ENCODE results near the gene SPON1. TPM values are rescaled to one million over a fixed set of nuclear protein-coding genes. Genes with fewer than 3 reads are reported as not detected.

SPON1 gene
- total RNA-seq, 1 experiment from 2014 or later: 0.20 TPM

DNA sequence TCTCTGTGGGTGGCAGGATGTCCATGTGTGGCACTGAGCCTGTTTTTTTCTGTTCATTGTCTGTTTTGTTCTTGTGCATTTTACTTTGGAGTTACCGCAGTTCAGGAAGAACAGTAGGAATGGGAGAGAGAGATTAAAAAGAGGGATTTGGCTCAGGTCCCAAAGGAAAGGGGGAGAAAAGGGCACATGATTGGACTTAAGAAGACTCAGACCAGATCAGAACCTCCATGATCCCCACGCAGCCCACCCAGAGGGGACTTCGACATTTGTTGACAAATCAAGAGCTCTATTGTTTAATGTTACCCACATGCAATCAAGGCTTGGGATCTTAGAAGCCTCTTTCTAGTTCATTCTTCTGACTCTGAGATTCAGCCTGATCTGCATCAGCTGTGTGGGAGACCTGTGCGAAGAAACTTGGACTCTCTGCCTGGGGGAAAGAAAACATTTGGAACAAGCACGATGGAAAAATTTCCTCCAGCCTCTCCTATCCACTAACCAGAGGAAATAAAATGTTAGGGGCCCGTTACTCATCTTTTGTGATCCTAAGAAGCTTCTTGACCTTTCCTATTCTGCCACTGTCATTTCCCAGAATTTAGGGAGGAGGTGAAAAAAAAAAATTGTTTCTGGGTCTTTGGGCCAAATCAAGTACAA, 119.2 kb downstream of the SPON1 start:
- Mint-ChIP-seq H3K36me3 (ENCODE audit: insufficient read depth in 1 of 3, low read depth in 3 of 3) (no peaks in the 10 kb centered on the region; a peak in 1 of 7 replicates), H3K9me3 (peaks cover 0 to 2% of the 10 kb centered on the region in 2 experiments; a peak in 4 of 5 replicates), H3K27me3 (ENCODE audit: low read depth) (peaks cover 1% of the 10 kb centered on the region), H3K4me1 (peaks cover 0 to 3% of the 10 kb centered on the region in 2 experiments; a peak in 1 of 4 replicates), H3K27ac (no peak overlapping the region), H3K4me3 (no peak overlapping the region)
- TF ChIP-seq, protein P1, sequence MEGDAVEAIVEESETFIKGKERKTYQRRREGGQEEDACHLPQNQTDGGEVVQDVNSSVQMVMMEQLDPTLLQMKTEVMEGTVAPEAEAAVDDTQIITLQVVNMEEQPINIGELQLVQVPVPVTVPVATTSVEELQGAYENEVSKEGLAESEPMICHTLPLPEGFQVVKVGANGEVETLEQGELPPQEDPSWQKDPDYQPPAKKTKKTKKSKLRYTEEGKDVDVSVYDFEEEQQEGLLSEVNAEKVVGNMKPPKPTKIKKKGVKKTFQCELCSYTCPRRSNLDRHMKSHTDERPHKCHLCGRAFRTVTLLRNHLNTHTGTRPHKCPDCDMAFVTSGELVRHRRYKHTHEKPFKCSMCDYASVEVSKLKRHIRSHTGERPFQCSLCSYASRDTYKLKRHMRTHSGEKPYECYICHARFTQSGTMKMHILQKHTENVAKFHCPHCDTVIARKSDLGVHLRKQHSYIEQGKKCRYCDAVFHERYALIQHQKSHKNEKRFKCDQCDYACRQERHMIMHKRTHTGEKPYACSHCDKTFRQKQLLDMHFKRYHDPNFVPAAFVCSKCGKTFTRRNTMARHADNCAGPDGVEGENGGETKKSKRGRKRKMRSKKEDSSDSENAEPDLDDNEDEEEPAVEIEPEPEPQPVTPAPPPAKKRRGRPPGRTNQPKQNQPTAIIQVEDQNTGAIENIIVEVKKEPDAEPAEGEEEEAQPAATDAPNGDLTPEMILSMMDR (conservative IDR thresholded peaks at IDR 0.05): no peak
- H3K27ac ChIP-seq (ENCODE audit: insufficient read length, low read depth, low read length): no peak overlapping the region
- H3K9ac ChIP-seq (ENCODE audit: extremely low read depth, insufficient read length, low read length): no peak overlapping the region
- H3K79me1 ChIP-seq (ENCODE audit: insufficient read depth, low read depth, low read length, poor library complexity, severe bottlenecking): no peaks in the 10 kb centered on the region
- H2BK120ac ChIP-seq (ENCODE audit: low read depth, low read length, poor library complexity, severe bottlenecking): no peak overlapping the region
- no peak overlapping the region for H2BK15ac ChIP-seq (ENCODE audit: low read depth, low read length)
- no peak overlapping the region for H2BK12ac ChIP-seq (ENCODE audit: insufficient read length, low read depth, low read length)
- H3K18ac ChIP-seq (ENCODE audit: insufficient read length, low read depth, low read length): no peak overlapping the region
- no peak overlapping the region for H3T11ph ChIP-seq (ENCODE audit: low read length)
- H3K79me2 ChIP-seq (ENCODE audit: insufficient read depth, low read length): no peaks in the 10 kb centered on the region
- H2AFZ ChIP-seq (ENCODE audit: low read length): no peak overlapping the region
- H2BK20ac ChIP-seq (ENCODE audit: low read depth, low read length, poor library complexity, severe bottlenecking): no peak overlapping the region
- no peak overlapping the region for H3K4me2 ChIP-seq (ENCODE audit: insufficient read depth, insufficient read length, low read length)
- no peak overlapping the region for H2BK5ac ChIP-seq (ENCODE audit: insufficient read length, low read length)
- no peak overlapping the region for H3K23ac ChIP-seq (ENCODE audit: insufficient read length, low read depth, low read length)
- no peaks in the 10 kb centered on the region for H3K23me2 ChIP-seq (ENCODE audit: insufficient read length, low read depth, low read length, poor library complexity, severe bottlenecking)
- H3K14ac ChIP-seq (ENCODE audit: insufficient read depth, low read length): no peak overlapping the region
- no peak overlapping the region for H3K56ac ChIP-seq (ENCODE audit: insufficient read length, low read depth, low read length)
- H3K9me3 ChIP-seq (ENCODE audit: control insufficient read depth, low read depth, low read length): no peaks in the 10 kb centered on the region
- no peak for DNase-seq
- H3K4ac ChIP-seq (ENCODE audit: low read depth, low read length): no peak overlapping the region
- no peak overlapping the region for H4K5ac ChIP-seq (ENCODE audit: insufficient read length, low read depth, low read length)
- H4K91ac ChIP-seq (ENCODE audit: insufficient read length, low read depth, low read length): no peak overlapping the region
- H4K20me1 ChIP-seq (ENCODE audit: control insufficient read depth, insufficient read depth, insufficient read length): no peaks in the 10 kb centered on the region
- no peak overlapping the region for H4K8ac ChIP-seq (replicated peaks; ENCODE audit: insufficient read length, low read depth, low read length)
- no peaks in the 10 kb centered on the region for H3K27me3 ChIP-seq (ENCODE audit: insufficient read depth, low read length)
- no peaks in the 10 kb centered on the region for H3K4me1 ChIP-seq (ENCODE audit: insufficient read depth, low read length)
- no peak overlapping the region for H2AK5ac ChIP-seq (ENCODE audit: insufficient read length, low read length)
- no CpG with 5 or more reads among the region's 6 CpGs for WGBS (ENCODE audit: extremely low coverage, insufficient read length, low lambda C conversion rate)

Data from H9 (cell line).